ENCODE results near the gene SOX6. TPM values are rescaled to one million over a fixed set of nuclear protein-coding genes. Genes with fewer than 3 reads are reported as not detected.
A peak's percentile ranks its signal among the peaks of the same experiment; 100 is the strongest.

SOX6 gene
- total RNA-seq, 1 donor from 2014 or later, result 24.9 TPM

DNA sequence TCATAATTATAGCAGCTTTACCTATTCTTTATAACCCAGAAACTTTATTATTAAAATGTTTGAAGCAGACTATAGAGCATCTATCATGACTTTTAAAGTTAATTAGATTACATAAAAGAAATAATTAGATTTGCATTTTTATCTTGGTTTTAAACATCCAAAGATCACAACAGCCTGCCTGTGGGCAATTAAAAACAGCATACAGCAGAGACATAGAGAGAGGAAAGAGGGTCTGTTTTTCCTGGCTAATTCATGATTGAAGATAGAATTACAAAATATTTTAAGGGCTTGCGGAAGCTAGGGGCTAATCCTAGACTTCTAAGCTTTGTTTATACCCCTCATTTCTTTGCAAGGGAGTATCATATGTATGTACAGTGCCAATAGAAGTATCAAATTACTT is 178.1 kb downstream of the SOX6 start:
- Mint-ChIP-seq H3K9me3 (no peaks in the 10 kb centered on the region), H3K4me1 (ENCODE audit: unreplicated experiment) (peaks cover 19% of the 10 kb centered on the region), H3K36me3 (no peaks in the 10 kb centered on the region), H3K27ac (no peak overlapping the region), H3K4me3 (no peak overlapping the region), H3K27me3 (no peaks in the 10 kb centered on the region)
- TF ChIP-seq, protein P1, sequence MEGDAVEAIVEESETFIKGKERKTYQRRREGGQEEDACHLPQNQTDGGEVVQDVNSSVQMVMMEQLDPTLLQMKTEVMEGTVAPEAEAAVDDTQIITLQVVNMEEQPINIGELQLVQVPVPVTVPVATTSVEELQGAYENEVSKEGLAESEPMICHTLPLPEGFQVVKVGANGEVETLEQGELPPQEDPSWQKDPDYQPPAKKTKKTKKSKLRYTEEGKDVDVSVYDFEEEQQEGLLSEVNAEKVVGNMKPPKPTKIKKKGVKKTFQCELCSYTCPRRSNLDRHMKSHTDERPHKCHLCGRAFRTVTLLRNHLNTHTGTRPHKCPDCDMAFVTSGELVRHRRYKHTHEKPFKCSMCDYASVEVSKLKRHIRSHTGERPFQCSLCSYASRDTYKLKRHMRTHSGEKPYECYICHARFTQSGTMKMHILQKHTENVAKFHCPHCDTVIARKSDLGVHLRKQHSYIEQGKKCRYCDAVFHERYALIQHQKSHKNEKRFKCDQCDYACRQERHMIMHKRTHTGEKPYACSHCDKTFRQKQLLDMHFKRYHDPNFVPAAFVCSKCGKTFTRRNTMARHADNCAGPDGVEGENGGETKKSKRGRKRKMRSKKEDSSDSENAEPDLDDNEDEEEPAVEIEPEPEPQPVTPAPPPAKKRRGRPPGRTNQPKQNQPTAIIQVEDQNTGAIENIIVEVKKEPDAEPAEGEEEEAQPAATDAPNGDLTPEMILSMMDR (conservative IDR thresholded peaks at IDR 0.05), result no peak
- no peak for DNase-seq (ENCODE audit: extremely low spot score, unreplicated experiment)

DNA sequence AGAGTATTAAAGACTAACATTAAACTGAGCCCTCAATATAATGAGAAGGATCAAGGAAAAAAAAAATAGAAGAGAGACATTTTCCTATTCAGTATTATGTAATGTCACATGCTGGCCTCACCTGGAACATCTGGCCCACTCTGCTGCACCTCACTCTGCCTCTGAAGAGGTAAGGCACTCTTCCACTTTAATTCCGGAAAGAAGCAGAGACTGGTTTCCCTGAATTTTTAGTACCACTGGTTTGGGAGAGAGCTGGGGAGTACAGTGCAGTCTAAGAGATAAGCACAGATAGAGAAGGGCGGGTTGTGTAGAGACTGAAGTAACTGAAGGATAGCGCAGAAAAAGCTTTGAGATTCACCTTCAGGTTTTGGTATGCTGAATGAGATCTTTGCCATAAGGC is 178.7 kb downstream of the SOX6 start:
- Mint-ChIP-seq H3K9me3 (no peaks in the 10 kb centered on the region), H3K4me3 (no peak overlapping the region), H3K27ac (no peak overlapping the region), H3K4me1 (ENCODE audit: unreplicated experiment) (peaks cover 18% of the 10 kb centered on the region), H3K27me3 (no peaks in the 10 kb centered on the region), H3K36me3 (no peaks in the 10 kb centered on the region)
- TF ChIP-seq, protein P1 (conservative IDR thresholded peaks at IDR 0.05), result no peak
- DNase-seq (ENCODE audit: extremely low spot score, unreplicated experiment), result no peak

DNA sequence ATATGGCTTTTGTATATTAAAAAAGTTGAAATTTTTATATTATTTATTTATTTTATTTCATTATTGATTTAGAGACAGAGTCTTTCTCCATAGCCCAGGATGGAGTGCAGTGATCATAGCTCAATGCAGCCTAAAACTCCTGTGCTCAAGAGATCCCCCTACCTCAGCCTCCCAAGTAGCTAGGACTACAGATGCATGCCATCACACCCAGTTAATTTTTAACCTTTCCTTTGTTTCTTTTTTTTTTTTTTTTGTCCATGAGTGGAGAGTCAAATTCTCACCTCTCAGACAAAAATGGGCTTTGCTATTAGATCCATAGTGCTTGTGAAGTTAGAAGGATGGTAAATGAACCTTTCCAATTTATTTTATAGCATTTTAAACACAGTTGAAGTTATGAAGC is 182.5 kb downstream of the SOX6 start:
- DNase-seq (ENCODE audit: extremely low spot score, unreplicated experiment), result no peak
- no peaks in the 10 kb centered on the region for H3K9me3 Mint-ChIP-seq
- no peaks in the 10 kb centered on the region for H3K27me3 Mint-ChIP-seq
- H3K27ac Mint-ChIP-seq, result no peak overlapping the region
- no peak overlapping the region for H3K4me3 Mint-ChIP-seq
- no peaks in the 10 kb centered on the region for H3K36me3 Mint-ChIP-seq
- peaks cover 23% of the 10 kb centered on the region for H3K4me1 Mint-ChIP-seq (ENCODE audit: unreplicated experiment)
- TF ChIP-seq, protein P1 (conservative IDR thresholded peaks at IDR 0.05), result no peak

DNA sequence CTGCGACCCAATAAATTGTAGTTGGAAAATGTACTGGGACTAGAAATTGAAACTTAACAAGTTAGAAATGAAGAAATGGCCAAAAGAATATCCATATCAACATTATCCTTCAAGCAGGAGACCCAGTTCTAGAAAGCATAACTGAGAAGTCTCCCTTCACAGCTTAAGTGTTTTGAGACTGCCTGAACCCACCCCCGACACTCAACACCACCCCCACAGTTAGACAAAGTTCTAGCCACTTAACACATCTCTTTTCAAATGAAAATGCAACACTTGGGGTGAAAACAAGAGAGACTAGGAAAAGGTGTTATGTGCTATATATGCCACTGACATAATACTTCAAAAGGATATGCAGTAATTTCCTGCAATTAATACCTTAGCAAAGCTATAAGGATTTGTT is 184.5 kb downstream of the SOX6 start:
- no peaks in the 10 kb centered on the region for H3K27me3 Mint-ChIP-seq
- DNase-seq (ENCODE audit: extremely low spot score, unreplicated experiment), result no peak

DNA sequence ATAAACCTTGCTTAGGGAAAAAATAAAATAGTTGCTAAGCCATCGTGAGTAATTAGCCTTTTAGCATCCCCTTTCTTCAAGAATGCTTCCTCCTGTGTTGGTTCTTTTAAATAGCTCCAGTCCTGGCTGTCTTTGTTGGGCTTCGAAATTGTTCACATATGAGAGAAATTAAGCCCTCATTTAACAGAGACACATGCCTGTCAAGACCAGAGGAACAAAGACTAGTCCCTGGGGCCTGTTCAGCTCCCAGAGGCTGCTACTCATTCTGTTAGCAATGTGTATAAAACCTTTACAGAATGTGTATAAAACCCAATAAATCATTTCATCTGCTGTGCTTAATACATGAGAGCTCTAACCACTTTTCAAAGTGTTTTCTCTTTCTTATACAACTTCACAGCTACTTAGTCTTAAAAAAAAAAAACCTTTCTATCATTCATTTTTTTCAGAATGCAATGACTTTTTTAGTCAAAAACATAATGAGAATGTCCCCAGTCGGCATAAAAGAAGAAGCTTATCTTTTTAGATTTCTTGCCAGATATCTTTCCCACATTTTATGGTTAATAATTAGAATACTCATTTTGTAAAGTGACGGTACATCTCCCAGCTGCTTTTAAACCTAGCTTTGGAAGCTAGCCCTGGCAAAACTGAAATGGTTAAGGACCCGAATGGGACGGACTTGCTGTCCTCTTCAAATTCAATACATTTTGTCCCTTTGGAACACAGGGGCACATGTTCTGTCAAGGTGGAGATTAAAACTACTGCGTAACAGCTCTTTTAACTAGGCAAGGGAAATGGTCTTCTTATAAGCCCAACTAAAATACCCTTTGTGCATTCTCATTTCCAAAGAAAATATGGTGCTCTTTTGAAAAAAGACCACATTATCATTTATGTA is 186.1 kb downstream of the SOX6 start:
- no peak overlapping the region for H3K4me3 Mint-ChIP-seq
- peak overlapping the region; percentile 37 for H3K27ac Mint-ChIP-seq
- TF ChIP-seq, protein P1 (conservative IDR thresholded peaks at IDR 0.05), result no peak
- DNase-seq (ENCODE audit: extremely low spot score, unreplicated experiment), result no peak
- H3K4me1 Mint-ChIP-seq (ENCODE audit: unreplicated experiment), result peaks cover 17% of the 10 kb centered on the region
- H3K9me3 Mint-ChIP-seq, result no peaks in the 10 kb centered on the region
- no peaks in the 10 kb centered on the region for H3K36me3 Mint-ChIP-seq
- no peaks in the 10 kb centered on the region for H3K27me3 Mint-ChIP-seq

More for the DNA sequence above, 184.5 kb downstream of the SOX6 start:
- no peak overlapping the region for H3K4me3 Mint-ChIP-seq
- H3K9me3 Mint-ChIP-seq, result no peaks in the 10 kb centered on the region
- no peaks in the 10 kb centered on the region for H3K36me3 Mint-ChIP-seq
- H3K27ac Mint-ChIP-seq, result no peak overlapping the region
- H3K4me1 Mint-ChIP-seq (ENCODE audit: unreplicated experiment), result peaks cover 17% of the 10 kb centered on the region
- TF ChIP-seq, protein P1 (conservative IDR thresholded peaks at IDR 0.05), result no peak

Data from type B pancreatic cell (in vitro differentiated cells).